ENCODE measurements around the gene PTPN4. TPM values are rescaled to one million over a fixed set of nuclear protein-coding genes. Genes with fewer than 3 reads are reported as not detected.

The PTPN4 gene
- total and polyA plus RNA-seq, 2 of the 13 experiments (the other 11 are each of a cell fraction or from before 2014, with no cell fraction given) = 20.3 to 34.6 TPM

GRCh38 chr2:119721462-119721861, 38.3 kb upstream of the PTPN4 start (continued):
- TF ChIP-seq KLF6 (CRISPR knock-in tag; IDR thresholded peaks at IDR 0.05) (0 out of 2 replicates have a peak, but pooled peaks have one; percentile 24), NFE2L2 (IDR thresholded peaks at IDR 0.05; ENCODE audit: low read length) (no peak), CTCF (CRISPR knock-in tag; IDR thresholded peaks at IDR 0.05) (peak; percentile 40; the same call in 1 of the 2 replicates), TEAD3 (CRISPR knock-in tag; optimal IDR thresholded peaks at IDR 0.05; ENCODE audit: borderline replicate concordance) (peak; percentile 92), ZFP62 (CRISPR knock-in tag; IDR thresholded peaks at IDR 0.05) (no peak), NFYC (CRISPR knock-in tag; IDR thresholded peaks at IDR 0.05) (0 out of 2 replicates have a peak, but pooled peaks have one; percentile 15), GATAD2A (CRISPR knock-in tag; IDR thresholded peaks at IDR 0.05) (peak; percentile 33), CHD4 (IDR thresholded peaks at IDR 0.05; ENCODE audit: borderline replicate concordance, low read length) (0 out of 2 replicates have a peak, but pooled peaks have one; percentile 37), SIX1 (CRISPR knock-in tag; IDR thresholded peaks at IDR 0.05; ENCODE audit: borderline replicate concordance) (peak; percentile 55; the same call in 1 of the 2 replicates), SIX4 (CRISPR knock-in tag; IDR thresholded peaks at IDR 0.05) (peak; percentile 48; the same call in 1 of the 2 replicates), GATAD1 (CRISPR knock-in tag; IDR thresholded peaks at IDR 0.05) (0 out of 2 replicates have a peak, but pooled peaks have one; percentile 15), TAF15 (IDR thresholded peaks at IDR 0.05; ENCODE audit: low read depth, low read length, poor library complexity, severe bottlenecking) (no peak)

- intact Hi-C loops (cut with micrococcal nuclease; ENCODE audit: unreplicated experiment) (no loop called here), in situ Hi-C loops (cut with HindIII; ENCODE audit: extremely low pct_ligation_motif_present, low pct_unique_long_range_greater_than_20kb) (no loop called here)
- no peak overlapping the region for H3K9ac ChIP-seq (ENCODE audit: insufficient read depth, low read depth, low read length)
- CTCF ChIA-PET (ENCODE audit: low intra/inter-chr PET ratio, low total read pairs) = interaction anchor here (1.8 kb wide), 1 partner anchor 20 kb away, joined by 4 read pairs; no protein-coding TSS in a partner anchor
- peaks cover 72% of the 10 kb centered on the region for H3K4me1 ChIP-seq (ENCODE audit: insufficient read depth, low read length)
- BruUV-seq (replicated peaks) = no TSS peak
- POLR2A ChIA-PET = interaction anchor here (1.2 kb wide), 1 partner anchor 43 kb away, joined by 4 read pairs; the partner anchor contains the start of gene TMEM177
- no peak overlapping the region for H2AFZ ChIP-seq (ENCODE audit: low read length)
- H4K20me1 ChIP-seq (ENCODE audit: insufficient read depth, low read length) = no peaks in the 10 kb centered on the region
- no peaks in the 10 kb centered on the region for H3K9me3 ChIP-seq (ENCODE audit: low read length)
- ATAC-seq (0 out of 3 replicates have a peak, but pooled peaks have one; percentile 6), DNase-seq (ENCODE audit: low spot score) (peak; percentile 24), FAIRE-seq (no peak)
- no peak overlapping the region for H3K27ac ChIP-seq (ENCODE audit: extremely low read length, insufficient read depth, low read length)
- no peaks in the 10 kb centered on the region for H3K79me2 ChIP-seq (ENCODE audit: insufficient read depth, low read length)
- peaks cover 0 to 23% of the 10 kb centered on the region in 2 experiments; a peak in 3 of 5 replicates for H3K27me3 ChIP-seq (ENCODE audit: control insufficient read depth in 1 of 2, insufficient read depth in 2 of 2, low read length in 2 of 2)
- 38% methylated on average over 4 of the region's 4 CpGs for WGBS (ENCODE audit: low lambda C conversion rate)
- H3K36me3 ChIP-seq (replicated peaks in 1 of 2; ENCODE audit: control insufficient read depth in 1 of 2, insufficient read depth in 2 of 2, low read length in 2 of 2) = no peaks in the 10 kb centered on the region
- peak overlapping the region; percentile 8; the same call in 1 of the 2 replicates for H3K4me2 ChIP-seq (ENCODE audit: low read depth, low read length)
- no peak overlapping the region for H3K4me3 ChIP-seq (replicated peaks in 1 of 3; ENCODE audit: insufficient read depth in 1 of 3, low read depth in 2 of 3, low read length in 3 of 3)
- TF ChIP-seq HNRNPUL1 (IDR thresholded peaks at IDR 0.05; ENCODE audit: low read depth, low read length) = no peak
- peak; percentile 37; the same call in 1 of the 2 replicates for TF ChIP-seq ZMYM4 (CRISPR knock-in tag; IDR thresholded peaks at IDR 0.05)
- TF ChIP-seq NR2F6 (IDR thresholded peaks at IDR 0.05) = peak; percentile 51
- TF ChIP-seq NR2F6 (CRISPR knock-in tag; IDR thresholded peaks at IDR 0.05) = peak; percentile 53
- no peak for TF ChIP-seq HOXA5 (CRISPR knock-in tag; IDR thresholded peaks at IDR 0.05)
- TF ChIP-seq HBP1 (CRISPR knock-in tag; IDR thresholded peaks at IDR 0.05; ENCODE audit: low read depth) = no peak
- 0 out of 2 replicates have a peak, but pooled peaks have one; percentile 34 for TF ChIP-seq ZNF124 (CRISPR knock-in tag; IDR thresholded peaks at IDR 0.05)
- no peak for TF ChIP-seq NCOA5 (CRISPR knock-in tag; IDR thresholded peaks at IDR 0.05)
- no peak for TF ChIP-seq ZBTB26 (CRISPR knock-in tag; IDR thresholded peaks at IDR 0.05; ENCODE audit: borderline replicate concordance)
- TF ChIP-seq KLF6 (CRISPR knock-in tag; IDR thresholded peaks at IDR 0.05) = peak; percentile 12; the same call in 1 of the 2 replicates
- TF ChIP-seq MED1 (CRISPR knock-in tag; IDR thresholded peaks at IDR 0.05) = 0 out of 2 replicates have a peak, but pooled peaks have one; percentile 24
Measured at GRCh38 chr2:119721904-119722303, 37.8 kb upstream of the PTPN4 start.

All from HepG2 (cell line).